ENCODE measurements around the gene SLC38A11.

Gene SLC38A11

GRCh38 chr2:164935118-164936101, 19.9 kb downstream of the SLC38A11 start:
- TF ChIP-seq, protein P1, sequence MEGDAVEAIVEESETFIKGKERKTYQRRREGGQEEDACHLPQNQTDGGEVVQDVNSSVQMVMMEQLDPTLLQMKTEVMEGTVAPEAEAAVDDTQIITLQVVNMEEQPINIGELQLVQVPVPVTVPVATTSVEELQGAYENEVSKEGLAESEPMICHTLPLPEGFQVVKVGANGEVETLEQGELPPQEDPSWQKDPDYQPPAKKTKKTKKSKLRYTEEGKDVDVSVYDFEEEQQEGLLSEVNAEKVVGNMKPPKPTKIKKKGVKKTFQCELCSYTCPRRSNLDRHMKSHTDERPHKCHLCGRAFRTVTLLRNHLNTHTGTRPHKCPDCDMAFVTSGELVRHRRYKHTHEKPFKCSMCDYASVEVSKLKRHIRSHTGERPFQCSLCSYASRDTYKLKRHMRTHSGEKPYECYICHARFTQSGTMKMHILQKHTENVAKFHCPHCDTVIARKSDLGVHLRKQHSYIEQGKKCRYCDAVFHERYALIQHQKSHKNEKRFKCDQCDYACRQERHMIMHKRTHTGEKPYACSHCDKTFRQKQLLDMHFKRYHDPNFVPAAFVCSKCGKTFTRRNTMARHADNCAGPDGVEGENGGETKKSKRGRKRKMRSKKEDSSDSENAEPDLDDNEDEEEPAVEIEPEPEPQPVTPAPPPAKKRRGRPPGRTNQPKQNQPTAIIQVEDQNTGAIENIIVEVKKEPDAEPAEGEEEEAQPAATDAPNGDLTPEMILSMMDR (conservative IDR thresholded peaks at IDR 0.05; ENCODE audit: low read length), result no peak
- H3K4me3 ChIP-seq (ENCODE audit: low read length), result no peak overlapping the region
- DNase-seq (ENCODE audit: low read depth), result no peak

GRCh38 chr2:164934401-164935117, 20.8 kb downstream of the SLC38A11 start:
- no peak overlapping the region for H3K4me3 ChIP-seq (ENCODE audit: low read length)
- TF ChIP-seq, protein P1 (conservative IDR thresholded peaks at IDR 0.05; ENCODE audit: low read length), result no peak
- no peak for DNase-seq (ENCODE audit: low read depth)

DNA sequence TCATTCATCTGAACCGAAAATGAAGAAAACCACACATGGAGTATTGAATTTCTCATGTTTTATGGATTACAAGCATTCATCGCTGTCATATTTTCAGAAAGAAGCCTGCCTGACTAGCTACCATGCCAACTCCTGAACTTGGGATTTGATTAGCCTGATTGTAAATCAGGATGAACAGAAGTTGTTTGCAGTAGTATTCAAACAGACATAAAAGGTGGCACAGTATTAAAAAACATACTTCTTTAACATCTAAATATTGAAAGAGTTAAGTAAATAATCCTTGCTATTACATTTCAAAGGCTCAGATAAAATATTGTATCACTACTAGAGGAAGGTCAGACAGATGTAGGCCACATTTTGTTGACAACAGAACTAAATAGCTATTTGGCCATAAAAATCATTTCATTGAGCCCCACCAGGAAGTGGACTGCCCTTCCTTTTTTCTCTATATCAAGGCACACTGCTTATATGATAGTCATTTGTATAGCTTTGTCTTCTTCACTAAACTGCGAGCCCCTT, 21.6 kb downstream of the SLC38A11 start:
- H3K4me3 ChIP-seq (ENCODE audit: low read length), result no peak overlapping the region
- DNase-seq (ENCODE audit: low read depth), result no peak
- TF ChIP-seq, protein P1 (conservative IDR thresholded peaks at IDR 0.05; ENCODE audit: low read length), result no peak

DNA sequence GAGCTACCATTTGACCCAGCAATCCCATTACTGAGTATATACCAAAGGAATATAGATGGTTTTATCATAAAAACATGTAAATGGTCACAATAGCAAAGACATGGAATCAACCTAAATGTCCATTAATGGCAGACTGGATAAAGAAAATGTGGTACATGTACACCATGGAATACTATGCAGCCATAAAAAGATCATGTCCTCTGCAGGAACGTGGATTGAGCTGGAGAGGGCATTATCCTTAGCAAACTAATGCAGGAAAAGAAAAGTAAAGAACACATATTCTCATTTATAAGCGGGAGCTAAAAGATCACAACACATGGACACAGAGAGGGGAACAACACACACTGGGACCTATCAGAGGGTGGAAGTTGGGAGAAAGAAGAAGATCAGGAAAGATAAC, 22.9 kb downstream of the SLC38A11 start:
- TF ChIP-seq, protein P1 (conservative IDR thresholded peaks at IDR 0.05; ENCODE audit: low read length), result no peak
- H3K4me3 ChIP-seq (ENCODE audit: low read length), result no peak overlapping the region
- DNase-seq (ENCODE audit: low read depth), result no peak

GRCh38 chr2:164928101-164928673, 27.1 kb downstream of the SLC38A11 start:
- no peak for DNase-seq (ENCODE audit: low read depth)

DNA sequence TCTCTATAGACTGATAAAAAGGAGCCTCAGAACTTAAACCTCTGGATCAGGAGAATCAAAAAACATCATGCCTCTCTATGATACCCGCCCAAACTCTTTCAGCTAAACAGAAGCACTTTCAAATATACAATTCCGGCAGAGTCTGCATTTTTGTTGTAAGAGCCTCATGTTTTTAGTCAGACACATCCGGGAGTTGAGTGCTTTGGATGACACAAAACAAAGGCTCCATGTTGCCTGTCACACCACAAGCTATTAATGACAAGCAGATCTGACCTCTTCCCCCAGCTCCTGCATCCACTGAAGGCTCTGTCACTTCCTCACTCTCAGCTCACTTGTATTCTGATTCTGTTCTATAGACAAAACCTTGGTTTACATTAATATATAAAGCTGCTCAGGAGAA, 33.2 kb downstream of the SLC38A11 start:
- H3K4me3 ChIP-seq (ENCODE audit: low read length), result no peak overlapping the region
- DNase-seq (ENCODE audit: low read depth), result peak; percentile 38
- TF ChIP-seq, protein P1 (conservative IDR thresholded peaks at IDR 0.05; ENCODE audit: low read length), result no peak

More at GRCh38 chr2:164928101-164928673, 27.1 kb downstream of the SLC38A11 start:
- TF ChIP-seq, protein P1 (conservative IDR thresholded peaks at IDR 0.05; ENCODE audit: low read length), result no peak
- no peak overlapping the region for H3K4me3 ChIP-seq (ENCODE audit: low read length)

Data from AG10803 (cell line).